Measurements from ENCODE around the gene CCDC15.
A peak's percentile ranks its signal among the peaks of the same experiment; 100 is the strongest.

The CCDC15 gene

GRCh38 chr11:124953753-124954589, at the start of gene CCDC15:
Gene CCDC15 (plus strand): TSS chr11:124954202. CDS start chr11:124954733, 531 bp downstream.
- H3K27ac ChIP-seq, result peak within 1 kb of the TSS; percentile 81
- TF ChIP-seq CTCF (conservative IDR thresholded peaks at IDR 0.05), result no peak

GRCh38 chr11:124915541-124916369, 38.2 kb upstream of the CCDC15 start:
- TF ChIP-seq CTCF (conservative IDR thresholded peaks at IDR 0.05), result no peak
- no peak overlapping the region for H3K27ac ChIP-seq

GRCh38 chr11:124916370-124916710, 37.7 kb upstream of the CCDC15 start:
- H3K27ac ChIP-seq, result no peak overlapping the region
- TF ChIP-seq CTCF (conservative IDR thresholded peaks at IDR 0.05), result no peak

- no peak for TF ChIP-seq CTCF (conservative IDR thresholded peaks at IDR 0.05)
- H3K27ac ChIP-seq, result no peak overlapping the region
Measured at GRCh38 chr11:124917115-124917637, 36.8 kb upstream of the CCDC15 start.

GRCh38 chr11:124918950-124919349, 35.1 kb upstream of the CCDC15 start, which contains the start of gene HEPN1:
Gene HEPN1 (plus strand): TSS chr11:124919250.
- H3K27ac ChIP-seq, result no peak within 1 kb of the TSS
- no peak for TF ChIP-seq CTCF (conservative IDR thresholded peaks at IDR 0.05)

- no peak for TF ChIP-seq CTCF (conservative IDR thresholded peaks at IDR 0.05)
- no peak overlapping the region for H3K27ac ChIP-seq
Measured at GRCh38 chr11:124919898-124920297, 34.1 kb upstream of the CCDC15 start.

- TF ChIP-seq CTCF (conservative IDR thresholded peaks at IDR 0.05), result no peak
- H3K27ac ChIP-seq, result no peak overlapping the region
Measured at GRCh38 chr11:124920356-124920755, 33.6 kb upstream of the CCDC15 start.

Data from VCaP (cell line).